RWPE1 (cell line): ENCODE measurements around the gene SMYD3.

ENCODE experiments used
- CTCF ChIA-PET: fragments of 350-600 bp; sonication (Branson Sonifier 250); formaldehyde crosslinking; extraction: SDS; loops from one replicate; lab custom pipeline; 2021; lab: Yijun Ruan, JAX
- POLR2A ChIA-PET: fragments of 400-600 bp; formaldehyde crosslinking; extraction: SDS; loops from one replicate; lab custom pipeline; 2020; ENCODE audit warnings: antibody characterized with exemption; ENCODE audit not compliant: low non-redundant PET; lab: Yijun Ruan, JAX
- DNase-seq: peaks from one replicate; pipeline ENCODE4 v3.0.0; 2012; ENCODE audit warnings: low spot score
- H3K27ac ChIP-seq: fragments of 450-650 bp; 2 replicates; pipeline ENCODE4 v1.5.1; 2017
- CTCF ChIP-seq: fragments of 450-650 bp; conservative IDR thresholded peaks from 2 replicates; pipeline ENCODE4 v1.5.1; 2017; ENCODE audit warnings: low read depth, mild to moderate bottlenecking

Gene SMYD3

GRCh38 chr1:246081138-246081702, 425.9 kb downstream of the SMYD3 start:
- POLR2A ChIA-PET, result no interaction called here
- no peak for DNase-seq
- H3K27ac ChIP-seq, result no peak overlapping the region
- CTCF ChIA-PET, result no interaction called here
- TF ChIP-seq CTCF, result no peak

- no peak for DNase-seq
- ChIA-PET POLR2A (no interaction called here), CTCF (interaction anchor here (0.6 kb wide), 1 partner anchor 286 kb away, joined by 3 read pairs; no protein-coding TSS in a partner anchor)
- no peak for TF ChIP-seq CTCF
- H3K27ac ChIP-seq, result no peak overlapping the region
Observed at GRCh38 chr1:246080031-246080430, 427.0 kb downstream of the SMYD3 start.

- no peak for TF ChIP-seq CTCF
- no peak overlapping the region for H3K27ac ChIP-seq
- no peak for DNase-seq
- ChIA-PET POLR2A (no interaction called here), CTCF (no interaction called here)
Observed at GRCh38 chr1:246078888-246079252, 428.2 kb downstream of the SMYD3 start.

GRCh38 chr1:246078126-246078887, 428.8 kb downstream of the SMYD3 start:
- no peak for TF ChIP-seq CTCF
- POLR2A ChIA-PET, result no interaction called here
- CTCF ChIA-PET, result no interaction called here
- H3K27ac ChIP-seq, result no peak overlapping the region
- no peak for DNase-seq

- DNase-seq, result no peak
- no peak for TF ChIP-seq CTCF
- ChIA-PET POLR2A (no interaction called here), CTCF (interaction anchor here (0.6 to 0.7 kb wide), 2 partner anchors 35 to 613 kb away, joined by 3 to 4 read pairs; no protein-coding TSS in a partner anchor)
- H3K27ac ChIP-seq, result no peak overlapping the region
Observed at GRCh38 chr1:246077476-246077875, 429.6 kb downstream of the SMYD3 start.

- ChIA-PET CTCF (interaction anchor here (0.6 to 0.7 kb wide), 2 partner anchors 82 to 1828 kb away, joined by 4 read pairs; no protein-coding TSS in a partner anchor), POLR2A (no interaction called here)
- DNase-seq, result no peak
- no peak for TF ChIP-seq CTCF
- no peak overlapping the region for H3K27ac ChIP-seq
Observed at GRCh38 chr1:246074421-246074820, 432.7 kb downstream of the SMYD3 start.
